ENCODE data around the gene PRCC.
"Not testable (repeated sequence)": the region's sequence is repeated elsewhere in the genome, so short reads cannot be mapped to it uniquely, and the experiment has no call there.

PRCC gene

GRCh38 chr1:156754219-156754618 lies 13.1 kb upstream of the PRCC start:
- TF ChIP-seq CTCF (IDR thresholded peaks at IDR 0.05; ENCODE audit: low read depth, low read length) = no peak
- H3K4me3 ChIP-seq (ENCODE audit: low read depth, low read length) = no peak overlapping the region

- H3K4me3 ChIP-seq (ENCODE audit: low read depth, low read length) = no peak overlapping the region
- no peak for TF ChIP-seq CTCF (IDR thresholded peaks at IDR 0.05; ENCODE audit: low read depth, low read length)
Observed at GRCh38 chr1:156755527-156755950, 11.8 kb upstream of the PRCC start.

GRCh38 chr1:156756355-156756754 lies 11.0 kb upstream of the PRCC start:
- no peak for TF ChIP-seq CTCF (IDR thresholded peaks at IDR 0.05; ENCODE audit: low read depth, low read length)
- H3K4me3 ChIP-seq (ENCODE audit: low read depth, low read length) = no peak overlapping the region

GRCh38 chr1:156757572-156758253 lies 9.6 kb upstream of the PRCC start:
- H3K4me3 ChIP-seq (ENCODE audit: low read depth, low read length) = not testable (repeated sequence)

- no peak overlapping the region for H3K4me3 ChIP-seq (ENCODE audit: low read depth, low read length)
- TF ChIP-seq CTCF (IDR thresholded peaks at IDR 0.05; ENCODE audit: low read depth, low read length) = no peak
Observed at GRCh38 chr1:156760092-156760795, 7.1 kb upstream of the PRCC start.

GRCh38 chr1:156760796-156761104 lies 6.6 kb upstream of the PRCC start:
- no peak for TF ChIP-seq CTCF (IDR thresholded peaks at IDR 0.05; ENCODE audit: low read depth, low read length)
- no peak overlapping the region for H3K4me3 ChIP-seq (ENCODE audit: low read depth, low read length)

- not testable (repeated sequence) for H3K4me3 ChIP-seq (ENCODE audit: low read depth, low read length)
Observed at GRCh38 chr1:156765136-156765535, 2.2 kb upstream of the PRCC start.

- no peak for TF ChIP-seq CTCF (IDR thresholded peaks at IDR 0.05; ENCODE audit: low read depth, low read length)
- no peak overlapping the region; the same call in 1 of the 2 replicates for H3K4me3 ChIP-seq (ENCODE audit: low read depth, low read length)
Observed at GRCh38 chr1:156765666-156766065, 1.7 kb upstream of the PRCC start.

All from WI38 (cell line).